B cell (primary cell): ENCODE measurements around the gene LRCH1. TPM values are rescaled to one million over a fixed set of nuclear protein-coding genes. Genes with fewer than 3 reads are reported as not detected.
A peak's percentile ranks its signal among the peaks of the same experiment; 100 is the strongest.

Experiments
- ATAC-seq: fragments of 200-7000 bp; cut with Tn5 transposase; one replicate; pipeline ENCODE4 v1.10.0; 2021; ENCODE audit warnings: low read depth, mild to moderate bottlenecking, moderate number of reproducible peaks, moderate library complexity
- CTCF ChIA-PET: fragments of 350-600 bp; sonication (Branson Sonifier 250); formaldehyde crosslinking; loops from one replicate; lab custom pipeline; 2021; ENCODE audit warnings: antibody characterized with exemption, inconsistent platforms; lab: Charles Lee
- POLR2A ChIA-PET: fragments of 350-600 bp; sonication (Branson Sonifier 250); formaldehyde crosslinking; loops from one replicate; lab custom pipeline; 2021; ENCODE audit warnings: antibody characterized with exemption; lab: Charles Lee
- DNase-seq: peaks from one replicate; pipeline ENCODE4 v3.0.0; 2013
- H2AFZ ChIP-seq: 2 replicates; pipeline ENCODE4 v1.6.1; 2012; ENCODE audit warnings: mild to moderate bottlenecking, low read depth, low read length; ENCODE audit not compliant: insufficient read depth, poor library complexity, severe bottlenecking
- H3K27ac ChIP-seq, 2 donors: 1 replicate in 1 of 2; 2 replicates in 1 of 2; pipeline ENCODE4 v1.5.1; 2012 to 2013; ENCODE audit warnings: low read length in 2 of 2, mild to moderate bottlenecking in 2 of 2, moderate library complexity in 1 of 2
- H3K27me3 ChIP-seq, 4 experiments: fragments of 200-600 bp in 1 of 4; sonication (generic) in 1 of 4; replicated peaks in 1 of 4; 1 replicate in 2 of 4; 2 replicates in 2 of 4; pipeline versions ENCODE4 v1.6.1 to v1.7.0; 2013 to 2016; ENCODE audit warnings: low read length in 3 of 4, mild to moderate bottlenecking in 2 of 4, mixed read lengths in 1 of 4, moderate library complexity in 1 of 4; ENCODE audit not compliant: insufficient read depth in 4 of 4, control insufficient read depth in 3 of 4; ENCODE audit errors: control extremely low read depth in 1 of 4
- H3K36me3 ChIP-seq, 2 experiments: replicated peaks in 1 of 2; 1 replicate in 1 of 2; 2 replicates in 1 of 2; pipeline versions ENCODE4 v1.6.1 to v1.7.1; 2013; ENCODE audit warnings: low read length in 1 of 2; ENCODE audit not compliant: insufficient read depth in 2 of 2, control insufficient read depth in 1 of 2; ENCODE audit errors: control extremely low read depth in 1 of 2, extremely low read depth in 1 of 2
- H3K4me1 ChIP-seq, 2 donors: fragments of 200-600 bp in 1 of 2; sonication (generic) in 1 of 2; 1 replicate in 1 of 2; 2 replicates in 1 of 2; pipeline versions ENCODE4 v1.5.1 to v1.6.1; 2013 to 2017; ENCODE audit warnings: low read length in 2 of 2; ENCODE audit not compliant: control insufficient read depth in 2 of 2, insufficient read depth in 2 of 2
- H3K4me2 ChIP-seq: replicated peaks from 2 replicates; pipeline ENCODE3; 2012; ENCODE audit warnings: mild to moderate bottlenecking, low read depth, low read length; ENCODE audit not compliant: poor library complexity, severe bottlenecking
- H3K4me3 ChIP-seq, 5 experiments: fragments of 200-600 bp in 1 of 5; sonication (generic) in 1 of 5; 1 replicate in 3 of 5; 2 replicates in 2 of 5; pipeline versions ENCODE4 v1.5.1 to v1.7.0; 2011 to 2016; ENCODE audit warnings: low read length in 4 of 5, mild to moderate bottlenecking in 4 of 5, low read depth in 2 of 5, control low read depth in 1 of 5, moderate library complexity in 1 of 5; ENCODE audit not compliant: insufficient read depth in 1 of 5; ENCODE audit errors: control extremely low read depth in 1 of 5, extremely low read depth in 1 of 5
- H3K79me2 ChIP-seq: fragments of 200-600 bp; sonication (generic); one replicate; pipeline ENCODE4 v1.6.0; 2016; ENCODE audit warnings: low read length; ENCODE audit not compliant: control insufficient read depth, insufficient read depth
- H3K9ac ChIP-seq: fragments of 200-600 bp; sonication (generic); 2 replicates; pipeline ENCODE4 v1.6.1; 2017; ENCODE audit warnings: mild to moderate bottlenecking, low read length, moderate library complexity
- H3K9me3 ChIP-seq, 3 donors: one replicate each; pipeline versions ENCODE4 v1.6.1 to v1.7.1; 2013; ENCODE audit warnings: low read length in 2 of 3; ENCODE audit not compliant: control insufficient read depth in 2 of 3, insufficient read depth in 1 of 3; ENCODE audit errors: control extremely low read depth in 1 of 3
- H4K20me1 ChIP-seq: 2 replicates; pipeline ENCODE4 v1.6.0; 2012; ENCODE audit warnings: mild to moderate bottlenecking, low read length; ENCODE audit not compliant: insufficient read depth, control insufficient read depth, poor library complexity, severe bottlenecking
- H3K27ac Mint-ChIP-seq: one replicate; pipeline ENCODE4 v1.8.0; 2021; ENCODE audit warnings: mixed read lengths
- H3K27me3 Mint-ChIP-seq: one replicate; pipeline ENCODE4 v1.8.0; 2021; ENCODE audit warnings: mixed read lengths
- H3K4me1 Mint-ChIP-seq: one replicate; pipeline ENCODE4 v1.8.0; 2021; ENCODE audit warnings: mixed read lengths
- H3K4me3 Mint-ChIP-seq: one replicate; pipeline ENCODE4 v1.8.0; 2021; ENCODE audit warnings: mixed read lengths
- H3K9me3 Mint-ChIP-seq: one replicate; pipeline ENCODE4 v1.8.0; 2022; ENCODE audit warnings: mixed read lengths; ENCODE audit not compliant: insufficient read depth
- CTCF ChIP-seq: fragments of 200-600 bp; IDR thresholded peaks from one replicate; pipeline ENCODE4 v1.8.0; 2022; ENCODE audit warnings: antibody characterized with exemption, mild to moderate bottlenecking
- EZH2 ChIP-seq: IDR thresholded peaks from 2 replicates; pipeline ENCODE4 v1.6.1; 2012; ENCODE audit warnings: borderline replicate concordance, low read depth, mild to moderate bottlenecking, moderate library complexity, low read length; ENCODE audit not compliant: insufficient read depth, poor library complexity, severe bottlenecking
- WGBS: methylation state at CpG from one replicate; pipeline ENCODE4 v1.1.5; 2013; ENCODE audit warnings: missing lambda C conversion rate; ENCODE audit not compliant: insufficient coverage; 5-methylcytosine and 5-hydroxymethylcytosine counted together
- intact Hi-C: fragments of 100-400 bp; cut with micrococcal nuclease; formaldehyde crosslinking; loops from one replicate; pipeline ENCODE4 v1.10.0; 2022
- polyA plus RNA-seq: library from polyadenylated mRNA; depleted of rRNA; stranded (reverse); fragments of >200 nt; gene quantifications from 2 replicates; pipeline ENCODE4 v1.2.3, GENCODE V29; 2012
- total RNA-seq, 2 donors: library from RNA; stranded (reverse); fragments of 120-200 nt in 1 of 2; gene quantifications; 1 replicate in 1 of 2; 2 replicates in 1 of 2; pipeline versions ENCODE4 v1.2.3 to v1.2.4, GENCODE V29; 2013 to 2022

The LRCH1 gene
- total and polyA plus RNA-seq, 2 donors (not counting 1 experiment from before 2014, with no cell fraction given) = 13.0 to 50.3 TPM

- Histone ChIP-seq H3K9me3 (no peaks in the 10 kb centered on the region), H3K9ac (peak overlapping the region; percentile 75), H3K4me3 (peak overlapping the region; percentile 36 to 69 (median 58)), H3K4me2 (peak overlapping the region; percentile 88), H3K79me2 (peaks cover 75% of the 10 kb centered on the region), H2AFZ (peak overlapping the region; percentile 73), H3K27me3 (no peaks in the 10 kb centered on the region), H3K27ac (peak overlapping the region; percentile 81 to 89), H3K4me1 (peaks cover 46% of the 10 kb centered on the region in 2 donors), H3K36me3 (peaks cover 0 to 20% of the 10 kb centered on the region in 2 experiments), H4K20me1 (no peaks in the 10 kb centered on the region)
- no peaks in the 10 kb centered on the region for H3K27me3 Mint-ChIP-seq
- WGBS = no CpG with 5 or more reads among the region's 4 CpGs
- ChIA-PET POLR2A (no interaction called here), CTCF (interaction anchor here (2.4 to 2.8 kb wide), 2 partner anchors 112 to 116 kb away, joined by 7 to 25 read pairs; no protein-coding TSS in a partner anchor)
- peak; percentile 71 for ATAC-seq
- TF ChIP-seq EZH2 (no peak), CTCF (no peak)
- intact Hi-C loops = loop anchor here (1.0 to 10.0 kb wide), 5 partner anchors 12 to 283 kb away; partner anchors contain the start of gene RUBCNL
- H3K4me1 Mint-ChIP-seq = peaks cover 72% of the 10 kb centered on the region
- peak overlapping the region; percentile 82 for H3K27ac Mint-ChIP-seq
- H3K4me3 Mint-ChIP-seq = peak overlapping the region; percentile 87
- H3K9me3 Mint-ChIP-seq = no peaks in the 10 kb centered on the region
- DNase-seq = peak; percentile 80
Observed at GRCh38 chr13:46667687-46668281, 114.8 kb downstream of the LRCH1 start.

GRCh38 chr13:46668302-46668720, 115.3 kb downstream of the LRCH1 start:
- H3K27ac Mint-ChIP-seq = peak overlapping the region; percentile 82
- WGBS = no CpG with 5 or more reads among the region's 3 CpGs
- H3K4me2 ChIP-seq = peak overlapping the region; percentile 88
- H3K27me3 Mint-ChIP-seq = no peaks in the 10 kb centered on the region
- POLR2A ChIA-PET = no interaction called here
- H3K4me1 Mint-ChIP-seq = peaks cover 68% of the 10 kb centered on the region
- H3K4me3 ChIP-seq = peak overlapping the region; percentile 36 to 69 (median 58)
- H4K20me1 ChIP-seq = no peaks in the 10 kb centered on the region
- peak overlapping the region; percentile 73 for H2AFZ ChIP-seq
- no peaks in the 10 kb centered on the region for H3K9me3 ChIP-seq
- H3K27me3 ChIP-seq = no peaks in the 10 kb centered on the region
- H3K9ac ChIP-seq = peak overlapping the region; percentile 75
- peaks cover 41 to 42% of the 10 kb centered on the region in 2 donors for H3K4me1 ChIP-seq
- intact Hi-C loops = loop anchor here (1.0 to 10.0 kb wide), 4 partner anchors 11 to 284 kb away; partner anchors contain the start of gene RUBCNL
- CTCF ChIA-PET = interaction anchor here (0.8 to 2.5 kb wide), 3 partner anchors 53 to 117 kb away, joined by 3 to 22 read pairs (median 7); no protein-coding TSS in a partner anchor
- ATAC-seq = peak; percentile 26
- H3K36me3 ChIP-seq = peaks cover 0 to 21% of the 10 kb centered on the region in 2 experiments
- TF ChIP-seq CTCF = no peak
- no peak for TF ChIP-seq EZH2
- DNase-seq = no peak
- H3K79me2 ChIP-seq = peaks cover 76% of the 10 kb centered on the region
- H3K9me3 Mint-ChIP-seq = no peaks in the 10 kb centered on the region
- H3K4me3 Mint-ChIP-seq = peak overlapping the region; percentile 87
- H3K27ac ChIP-seq = peak overlapping the region; percentile 81 to 89
